ENCODE results near the gene ARSD. TPM values are rescaled to one million over a fixed set of nuclear protein-coding genes. Genes with fewer than 3 reads are reported as not detected.
"Not testable (repeated sequence)": the region's sequence is repeated elsewhere in the genome, so short reads cannot be mapped to it uniquely, and the experiment has no call there.

ARSD gene
- total RNA-seq, 1 experiment from 2014 or later = 10.3 TPM

- Histone ChIP-seq H4K91ac (ENCODE audit: insufficient read length, low read depth, low read length) (no peak overlapping the region), H3K9ac (ENCODE audit: extremely low read depth, insufficient read length, low read length) (no peak overlapping the region), H2BK15ac (ENCODE audit: low read depth, low read length) (no peak overlapping the region), H2BK5ac (ENCODE audit: insufficient read length, low read length) (no peak overlapping the region), H4K5ac (ENCODE audit: insufficient read length, low read depth, low read length) (no peak overlapping the region), H3T11ph (ENCODE audit: low read length) (no peak overlapping the region), H3K79me1 (ENCODE audit: insufficient read depth, low read depth, low read length, poor library complexity, severe bottlenecking) (no peaks in the 10 kb centered on the region), H3K14ac (ENCODE audit: insufficient read depth, low read length) (no peak overlapping the region), H3K4me1 (ENCODE audit: insufficient read depth, low read length) (peaks cover 16% of the 10 kb centered on the region), H3K18ac (ENCODE audit: insufficient read length, low read depth, low read length) (no peak overlapping the region), H3K79me2 (ENCODE audit: insufficient read depth, low read length) (no peaks in the 10 kb centered on the region), H2BK120ac (ENCODE audit: low read depth, low read length, poor library complexity, severe bottlenecking) (no peak overlapping the region), H3K4me2 (ENCODE audit: insufficient read depth, insufficient read length, low read length) (no peak overlapping the region), H3K23ac (ENCODE audit: insufficient read length, low read depth, low read length) (no peak overlapping the region), H4K20me1 (ENCODE audit: control insufficient read depth, insufficient read depth, insufficient read length) (no peaks in the 10 kb centered on the region), H3K56ac (ENCODE audit: insufficient read length, low read depth, low read length) (no peak overlapping the region), H3K23me2 (ENCODE audit: insufficient read length, low read depth, low read length, poor library complexity, severe bottlenecking) (peaks cover 4% of the 10 kb centered on the region), H3K9me3 (ENCODE audit: control insufficient read depth, low read depth, low read length) (no peaks in the 10 kb centered on the region), H2BK20ac (ENCODE audit: low read depth, low read length, poor library complexity, severe bottlenecking) (no peak overlapping the region), H2BK12ac (ENCODE audit: insufficient read length, low read depth, low read length) (no peak overlapping the region), H3K4ac (ENCODE audit: low read depth, low read length) (no peak overlapping the region), H3K27me3 (ENCODE audit: insufficient read depth, low read length) (no peaks in the 10 kb centered on the region), H3K27ac (ENCODE audit: insufficient read length, low read depth, low read length) (no peak overlapping the region), H2AFZ (ENCODE audit: low read length) (no peak overlapping the region), H4K8ac (replicated peaks; ENCODE audit: insufficient read length, low read depth, low read length) (no peak overlapping the region), H2AK5ac (ENCODE audit: insufficient read length, low read length) (no peak overlapping the region)
- H3K27ac Mint-ChIP-seq = peak overlapping the region in 1 of 3 experiments; percentile 18; a peak in 2 of 7 replicates
- no peak overlapping the region for H3K4me3 Mint-ChIP-seq
- H3K9me3 Mint-ChIP-seq = no peaks in the 10 kb centered on the region
- no CpG with 5 or more reads among the region's 5 CpGs for WGBS (ENCODE audit: extremely low coverage, insufficient read length, low lambda C conversion rate)
- peaks cover 62% of the 10 kb centered on the region in 2 experiments for H3K4me1 Mint-ChIP-seq
- no peak for DNase-seq
- no peak for TF ChIP-seq CTCF (conservative IDR thresholded peaks at IDR 0.05)
- peaks cover 3 to 11% (median 11%) of the 10 kb centered on the region in 3 experiments; a peak in 5 of 7 replicates for H3K36me3 Mint-ChIP-seq (ENCODE audit: insufficient read depth in 1 of 3, low read depth in 3 of 3)
- H3K27me3 Mint-ChIP-seq (ENCODE audit: low read depth) = no peaks in the 10 kb centered on the region
Observed at GRCh38 chrX:2892816-2893215, 36.3 kb downstream of the ARSD start.

- not testable (repeated sequence) for H3K27me3 ChIP-seq (ENCODE audit: insufficient read depth, low read length); H3K9me3 Mint-ChIP-seq; H3K18ac ChIP-seq (ENCODE audit: insufficient read length, low read depth, low read length); H4K91ac ChIP-seq (ENCODE audit: insufficient read length, low read depth, low read length); H4K5ac ChIP-seq (ENCODE audit: insufficient read length, low read depth, low read length); H4K8ac ChIP-seq (replicated peaks; ENCODE audit: insufficient read length, low read depth, low read length); H3K27ac ChIP-seq (ENCODE audit: insufficient read length, low read depth, low read length); H3K4me3 Mint-ChIP-seq; H3K9ac ChIP-seq (ENCODE audit: extremely low read depth, insufficient read length, low read length); H3K79me1 ChIP-seq (ENCODE audit: insufficient read depth, low read depth, low read length, poor library complexity, severe bottlenecking); H3K23ac ChIP-seq (ENCODE audit: insufficient read length, low read depth, low read length); H3K9me3 ChIP-seq (ENCODE audit: control insufficient read depth, low read depth, low read length); H2BK5ac ChIP-seq (ENCODE audit: insufficient read length, low read length); H3K14ac ChIP-seq (ENCODE audit: insufficient read depth, low read length); H3K4me2 ChIP-seq (ENCODE audit: insufficient read depth, insufficient read length, low read length); H2BK120ac ChIP-seq (ENCODE audit: low read depth, low read length, poor library complexity, severe bottlenecking); DNase-seq; H3K27me3 Mint-ChIP-seq (ENCODE audit: low read depth); H3K79me2 ChIP-seq (ENCODE audit: insufficient read depth, low read length); H3K4ac ChIP-seq (ENCODE audit: low read depth, low read length); H3K56ac ChIP-seq (ENCODE audit: insufficient read length, low read depth, low read length); H2BK12ac ChIP-seq (ENCODE audit: insufficient read length, low read depth, low read length); H2BK15ac ChIP-seq (ENCODE audit: low read depth, low read length); H2AFZ ChIP-seq (ENCODE audit: low read length); H3K23me2 ChIP-seq (ENCODE audit: insufficient read length, low read depth, low read length, poor library complexity, severe bottlenecking); H3T11ph ChIP-seq (ENCODE audit: low read length); H4K20me1 ChIP-seq (ENCODE audit: control insufficient read depth, insufficient read depth, insufficient read length); H2BK20ac ChIP-seq (ENCODE audit: low read depth, low read length, poor library complexity, severe bottlenecking); H2AK5ac ChIP-seq (ENCODE audit: insufficient read length, low read length)
- peaks cover 12% of the 10 kb centered on the region for H3K4me1 ChIP-seq (ENCODE audit: insufficient read depth, low read length)
- WGBS (ENCODE audit: extremely low coverage, insufficient read length, low lambda C conversion rate) = no CpG with 5 or more reads among the region's 22 CpGs
- peaks cover 50 to 53% of the 10 kb centered on the region in 2 experiments for H3K4me1 Mint-ChIP-seq
- peaks cover 6 to 17% (median 15%) of the 10 kb centered on the region in 3 experiments; a peak in 6 of 7 replicates for H3K36me3 Mint-ChIP-seq (ENCODE audit: insufficient read depth in 1 of 3, low read depth in 3 of 3)
- H3K27ac Mint-ChIP-seq = peak overlapping the region; percentile 31 to 96 (median 73); a peak in 4 of 7 replicates
Observed at GRCh38 chrX:2890536-2891460, 38.3 kb downstream of the ARSD start.
